CD8-positive, alpha-beta memory T cell (primary cell): ENCODE data around the gene PCDH20. TPM values are rescaled to one million over a fixed set of nuclear protein-coding genes. Genes with fewer than 3 reads are reported as not detected.

ENCODE experiments used
- CTCF ChIA-PET: fragments of 350-600 bp; sonication (Branson Sonifier 250); formaldehyde crosslinking; loops from one replicate; lab custom pipeline; 2021; ENCODE audit warnings: antibody characterized with exemption; lab: Charles Lee
- POLR2A ChIA-PET: fragments of 350-600 bp; sonication (Branson Sonifier 250); formaldehyde crosslinking; loops from one replicate; lab custom pipeline; 2021; ENCODE audit warnings: antibody characterized with exemption; lab: Charles Lee
- DNase-seq, 5 donors: peaks; one replicate each; pipeline versions ENCODE4 v3.0.0 to v3.0.0-alpha.2; 2020 to 2022; ENCODE audit warnings: mixed read lengths in 1 of 5
- H3K27ac ChIP-seq: one replicate; pipeline ENCODE4 v1.7.0; 2013; ENCODE audit warnings: low read depth, mild to moderate bottlenecking, low read length, moderate library complexity
- H3K27me3 ChIP-seq: 2 replicates; pipeline ENCODE4 v1.7.0; 2013; ENCODE audit warnings: low read length, mild to moderate bottlenecking; ENCODE audit not compliant: insufficient read depth, poor library complexity, severe bottlenecking
- H3K36me3 ChIP-seq: 2 replicates; pipeline ENCODE4 v1.7.0; 2013; ENCODE audit warnings: mild to moderate bottlenecking, low read length, moderate library complexity; ENCODE audit not compliant: insufficient read depth
- H3K4me1 ChIP-seq: 2 replicates; pipeline ENCODE4 v1.7.0; 2013; ENCODE audit warnings: mild to moderate bottlenecking, low read length, moderate library complexity; ENCODE audit not compliant: insufficient read depth
- H3K4me3 ChIP-seq: 2 replicates; pipeline ENCODE4 v1.7.0; 2013; ENCODE audit warnings: mild to moderate bottlenecking, low read length
- H3K9me3 ChIP-seq: 2 replicates; pipeline ENCODE4 v1.7.0; 2013; ENCODE audit warnings: mild to moderate bottlenecking, low read length
- H3K27ac Mint-ChIP-seq, 8 donors: one replicate each; pipeline ENCODE4 v1.8.0; 2020 to 2021; ENCODE audit warnings: mixed read lengths in 8 of 8, mild to moderate bottlenecking in 6 of 8, inconsistent platforms in 3 of 8, moderate library complexity in 3 of 8
- H3K27me3 Mint-ChIP-seq, 2 donors: one replicate each; pipeline ENCODE4 v1.8.0; 2020 to 2021; ENCODE audit warnings: mixed read lengths in 2 of 2, mild to moderate bottlenecking in 1 of 2, moderate library complexity in 1 of 2
- H3K36me3 Mint-ChIP-seq, 3 donors: one replicate each; pipeline ENCODE4 v1.8.0; 2020 to 2021; ENCODE audit warnings: mixed read lengths in 3 of 3, inconsistent platforms in 1 of 3, mild to moderate bottlenecking in 1 of 3
- H3K4me1 Mint-ChIP-seq, 3 donors: one replicate each; pipeline ENCODE4 v1.8.0; 2020 to 2021; ENCODE audit warnings: mixed read lengths in 3 of 3, inconsistent platforms in 1 of 3, mild to moderate bottlenecking in 1 of 3
- H3K4me3 Mint-ChIP-seq, 7 donors: one replicate each; pipeline ENCODE4 v1.8.0; 2020 to 2021; ENCODE audit warnings: mixed read lengths in 7 of 7, mild to moderate bottlenecking in 6 of 7, moderate library complexity in 4 of 7, inconsistent platforms in 2 of 7
- H3K9me3 Mint-ChIP-seq, 5 donors: one replicate each; pipeline ENCODE4 v1.8.0; 2020 to 2022; ENCODE audit warnings: mixed read lengths in 5 of 5, mild to moderate bottlenecking in 3 of 5, moderate library complexity in 2 of 5, inconsistent platforms in 1 of 5
- polyA plus RNA-seq: library from polyadenylated mRNA; unstranded; fragments of 300-500 nt; fragmentation: Illumina TruSeq; gene quantifications from one replicate; pipeline ENCODE4 v1.2.3, GENCODE V29; 2021
- total RNA-seq, 2 experiments: library from RNA; stranded (reverse); gene quantifications; one replicate each; pipeline ENCODE4 v1.2.3, GENCODE V29; 2021

PCDH20 gene
- total and polyA plus RNA-seq, 3 experiments from 2014 or later = not detected

DNA sequence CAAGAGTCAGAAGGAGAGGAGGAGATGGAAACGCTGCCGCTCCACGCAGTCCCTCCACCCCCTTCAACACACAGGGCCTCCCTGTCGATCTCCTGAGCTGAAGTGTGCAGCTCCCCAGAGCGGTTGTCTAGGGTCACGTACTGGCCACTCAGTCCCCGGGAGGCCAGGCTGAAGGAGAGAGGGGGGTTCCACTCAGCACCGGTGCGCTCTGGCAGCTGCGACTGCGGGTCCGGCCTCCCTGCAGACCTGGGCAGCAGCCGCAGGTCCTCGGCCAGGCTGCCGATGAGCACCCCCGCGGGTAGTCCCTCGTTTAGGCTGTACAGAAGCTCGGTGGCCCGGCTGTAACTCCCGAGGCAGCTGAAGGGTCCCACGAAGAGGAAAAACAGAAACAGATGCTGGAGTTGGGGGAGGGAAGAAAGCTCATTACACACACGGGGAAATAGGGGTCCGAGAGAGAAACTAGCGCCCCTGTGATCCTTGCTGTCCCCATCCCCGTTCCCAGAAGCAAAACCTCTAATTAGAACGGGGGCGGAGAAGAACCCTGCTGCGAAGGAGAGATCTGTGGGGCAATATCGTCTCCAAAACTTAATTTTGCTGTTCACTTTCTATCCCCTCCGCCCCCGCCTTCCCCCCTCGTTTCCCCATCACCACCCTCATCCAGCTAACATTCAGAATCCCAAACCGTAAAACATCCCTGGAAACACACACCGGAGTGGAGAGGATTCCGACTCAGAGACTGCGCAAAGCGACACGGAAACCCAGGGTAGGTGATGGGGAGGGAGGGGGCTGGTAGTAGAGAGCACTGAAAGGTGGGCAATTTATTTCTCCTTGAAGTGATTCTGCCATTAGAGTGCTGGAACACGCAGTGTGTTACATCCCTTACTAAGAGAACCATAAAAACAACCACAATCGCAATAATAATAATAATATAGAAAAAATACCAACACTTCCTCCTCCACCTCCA is 1.8 kb downstream of the PCDH20 start:
- Histone ChIP-seq H3K27ac (no peak overlapping the region), H3K4me3 (no peak overlapping the region), H3K27me3 (no peaks in the 10 kb centered on the region), H3K9me3 (no peaks in the 10 kb centered on the region), H3K4me1 (no peaks in the 10 kb centered on the region), H3K36me3 (no peaks in the 10 kb centered on the region)
- Mint-ChIP-seq H3K27ac (no peak overlapping the region), H3K4me1 (no peaks in the 10 kb centered on the region), H3K27me3 (peaks cover 8 to 21% of the 10 kb centered on the region in 2 donors), H3K4me3 (no peak overlapping the region), H3K36me3 (no peaks in the 10 kb centered on the region), H3K9me3 (peaks cover 0 to 28% (median 12%) of the 10 kb centered on the region in 5 donors)
- no peak for DNase-seq
- ChIA-PET CTCF (no interaction called here), POLR2A (no interaction called here)

DNA sequence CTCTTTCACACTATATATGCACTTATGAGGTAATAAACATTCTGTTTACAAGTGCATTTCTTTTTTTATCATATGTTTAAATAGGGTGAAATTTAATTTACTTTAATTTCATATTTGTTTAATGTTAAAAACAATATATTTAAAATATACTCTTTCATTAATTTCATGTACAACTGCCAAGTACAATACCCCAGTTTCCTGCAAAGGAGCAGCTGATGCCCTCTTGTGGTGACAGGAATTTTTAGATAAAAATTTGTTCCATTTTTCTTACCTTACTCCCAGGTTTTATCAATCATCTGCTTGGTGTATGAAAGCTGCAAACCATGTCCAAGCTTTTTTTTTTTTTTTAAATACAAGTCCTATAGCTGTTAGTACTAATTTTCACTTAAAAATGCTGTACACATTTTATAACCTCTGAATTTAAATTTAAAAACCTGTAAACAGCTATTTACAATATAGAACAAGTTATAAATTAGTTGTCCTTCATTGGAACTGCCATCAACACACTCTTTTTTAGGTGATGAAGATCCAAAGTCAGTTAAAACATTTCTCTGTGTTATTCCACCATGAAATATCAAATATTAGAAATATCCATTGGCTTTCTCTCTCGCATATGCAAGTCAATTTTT is 4.9 kb downstream of the PCDH20 start:
- peaks cover 8 to 14% of the 10 kb centered on the region in 2 donors for H3K27me3 Mint-ChIP-seq
- ChIA-PET CTCF (no interaction called here), POLR2A (no interaction called here)
- Histone ChIP-seq H3K4me1 (no peaks in the 10 kb centered on the region), H3K9me3 (no peaks in the 10 kb centered on the region), H3K36me3 (no peaks in the 10 kb centered on the region), H3K27ac (no peak overlapping the region), H3K27me3 (no peaks in the 10 kb centered on the region), H3K4me3 (no peak overlapping the region)
- DNase-seq = no peak
- peaks cover 3 to 19% (median 8%) of the 10 kb centered on the region in 5 donors for H3K9me3 Mint-ChIP-seq
- H3K4me3 Mint-ChIP-seq = no peak overlapping the region
- H3K27ac Mint-ChIP-seq = no peak overlapping the region
- no peaks in the 10 kb centered on the region for H3K4me1 Mint-ChIP-seq
- H3K36me3 Mint-ChIP-seq = no peaks in the 10 kb centered on the region

DNA sequence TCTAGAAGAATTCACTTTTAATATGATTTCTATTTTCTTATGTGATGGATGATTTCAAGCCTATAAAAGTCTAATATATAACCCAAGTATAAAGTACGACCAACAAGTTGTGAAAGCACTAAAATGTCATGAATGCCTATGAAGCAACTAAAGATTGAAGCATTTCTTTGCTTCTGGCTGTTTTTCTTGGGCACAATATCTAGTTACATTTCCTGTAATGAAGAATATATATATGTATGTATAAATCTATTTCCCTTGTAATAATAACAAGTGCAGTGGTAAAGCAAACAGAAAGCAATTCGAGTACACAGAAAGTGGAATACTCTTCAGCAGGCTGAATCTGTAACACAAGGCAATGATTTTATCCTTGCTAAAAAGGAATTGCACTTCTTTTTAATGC is 5.4 kb downstream of the PCDH20 start:
- ChIA-PET CTCF (no interaction called here), POLR2A (no interaction called here)
- H3K27me3 Mint-ChIP-seq = peaks cover 8 to 9% of the 10 kb centered on the region in 2 donors

DNA sequence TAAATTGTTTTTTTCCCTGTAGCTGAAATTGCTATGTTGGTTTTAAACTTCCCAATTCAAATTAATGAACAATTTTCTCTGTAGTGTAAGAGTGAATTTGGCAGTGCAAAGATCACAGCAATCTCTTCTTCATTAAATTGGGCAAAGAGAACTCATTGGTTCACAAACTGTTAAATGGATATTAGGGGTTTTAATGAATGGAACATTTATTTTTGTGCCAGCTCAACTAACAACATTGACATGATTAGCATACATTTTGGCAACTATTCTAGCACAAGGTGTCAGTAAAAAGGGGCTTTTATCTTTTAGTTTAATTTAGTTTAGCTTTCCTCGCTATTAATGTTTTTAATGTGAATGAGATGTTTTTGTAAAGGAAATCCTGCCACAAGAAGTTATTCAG is 7.1 kb downstream of the PCDH20 start:
- H3K36me3 Mint-ChIP-seq = no peaks in the 10 kb centered on the region
- H3K27ac ChIP-seq = no peak overlapping the region
- H3K4me1 ChIP-seq = no peaks in the 10 kb centered on the region
- H3K36me3 ChIP-seq = no peaks in the 10 kb centered on the region
- CTCF ChIA-PET = no interaction called here
- no peak overlapping the region for H3K27ac Mint-ChIP-seq
- peaks cover 0 to 10% (median 4%) of the 10 kb centered on the region in 5 donors for H3K9me3 Mint-ChIP-seq
- no peaks in the 10 kb centered on the region for H3K27me3 ChIP-seq
- POLR2A ChIA-PET = no interaction called here
- H3K4me1 Mint-ChIP-seq = no peaks in the 10 kb centered on the region
- no peak overlapping the region for H3K4me3 ChIP-seq
- no peaks in the 10 kb centered on the region for H3K9me3 ChIP-seq
- DNase-seq = no peak
- peaks cover 4 to 5% of the 10 kb centered on the region in 2 donors for H3K27me3 Mint-ChIP-seq
- no peak overlapping the region for H3K4me3 Mint-ChIP-seq

More for the DNA sequence above, 5.4 kb downstream of the PCDH20 start:
- Histone ChIP-seq H3K4me1 (no peaks in the 10 kb centered on the region), H3K27me3 (no peaks in the 10 kb centered on the region), H3K9me3 (no peaks in the 10 kb centered on the region), H3K27ac (no peak overlapping the region), H3K36me3 (no peaks in the 10 kb centered on the region), H3K4me3 (no peak overlapping the region)
- peaks cover 3 to 15% (median 8%) of the 10 kb centered on the region in 5 donors for H3K9me3 Mint-ChIP-seq
- no peaks in the 10 kb centered on the region for H3K4me1 Mint-ChIP-seq
- H3K36me3 Mint-ChIP-seq = no peaks in the 10 kb centered on the region
- H3K27ac Mint-ChIP-seq = no peak overlapping the region
- no peak overlapping the region for H3K4me3 Mint-ChIP-seq
- no peak for DNase-seq

DNA sequence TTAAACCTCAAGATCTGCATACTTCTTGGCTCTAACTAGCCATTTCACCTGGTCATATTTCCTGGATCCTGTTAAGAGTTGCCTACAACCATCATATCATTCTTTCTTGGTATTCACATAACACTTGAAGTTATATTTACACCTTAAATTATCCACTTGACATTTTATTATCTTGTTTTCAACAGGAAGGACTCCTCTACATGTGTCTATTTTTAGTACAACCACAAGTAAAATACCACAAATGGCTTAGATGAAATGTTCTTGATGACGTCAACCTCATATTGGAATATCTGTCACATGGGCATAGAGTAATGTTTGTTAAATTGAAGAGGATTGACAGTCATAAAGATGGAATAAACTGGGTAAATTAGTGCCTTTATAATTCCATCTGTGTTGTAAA is 9.4 kb downstream of the PCDH20 start:
- H3K9me3 Mint-ChIP-seq = peaks cover 0 to 19% (median under 1%) of the 10 kb centered on the region in 5 donors
- no peak overlapping the region for H3K4me3 Mint-ChIP-seq
- H3K4me1 ChIP-seq = no peaks in the 10 kb centered on the region
- CTCF ChIA-PET = no interaction called here
- no peaks in the 10 kb centered on the region for H3K9me3 ChIP-seq
- POLR2A ChIA-PET = no interaction called here
- no peaks in the 10 kb centered on the region for H3K4me1 Mint-ChIP-seq
- H3K36me3 ChIP-seq = no peaks in the 10 kb centered on the region
- H3K36me3 Mint-ChIP-seq = no peaks in the 10 kb centered on the region
- no peaks in the 10 kb centered on the region for H3K27me3 ChIP-seq
- no peaks in the 10 kb centered on the region for H3K27me3 Mint-ChIP-seq
- H3K4me3 ChIP-seq = no peak overlapping the region
- no peak overlapping the region for H3K27ac ChIP-seq
- DNase-seq = no peak
- no peak overlapping the region for H3K27ac Mint-ChIP-seq

DNA sequence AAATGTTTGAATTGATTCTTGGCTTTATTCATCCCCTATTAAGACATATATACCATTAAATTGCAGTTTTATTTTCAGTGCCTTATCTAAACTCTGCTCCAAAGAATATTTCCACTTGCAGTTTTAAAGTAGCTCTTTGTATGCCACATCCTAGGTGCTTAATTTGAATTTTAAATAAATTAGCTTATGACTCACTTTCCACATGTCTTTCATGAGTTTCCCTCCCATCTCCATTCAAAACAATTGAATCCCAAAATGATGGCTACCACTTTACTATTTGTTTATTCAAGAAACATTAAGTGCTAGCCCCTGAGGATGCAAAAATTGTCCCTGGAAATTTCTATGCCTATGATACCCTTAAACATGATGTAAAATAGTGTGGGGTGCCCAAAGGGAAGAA is 19.5 kb downstream of the PCDH20 start:
- Histone ChIP-seq H3K27ac (no peak overlapping the region), H3K4me1 (no peaks in the 10 kb centered on the region), H3K4me3 (no peak overlapping the region), H3K36me3 (no peaks in the 10 kb centered on the region), H3K27me3 (no peaks in the 10 kb centered on the region), H3K9me3 (no peaks in the 10 kb centered on the region)
- Mint-ChIP-seq H3K4me1 (no peaks in the 10 kb centered on the region), H3K27me3 (no peaks in the 10 kb centered on the region), H3K27ac (no peak overlapping the region), H3K36me3 (no peaks in the 10 kb centered on the region), H3K9me3 (peaks cover 6 to 29% (median 14%) of the 10 kb centered on the region in 5 donors), H3K4me3 (no peak overlapping the region)
- DNase-seq = no peak
- POLR2A ChIA-PET = no interaction called here
- CTCF ChIA-PET = no interaction called here

DNA sequence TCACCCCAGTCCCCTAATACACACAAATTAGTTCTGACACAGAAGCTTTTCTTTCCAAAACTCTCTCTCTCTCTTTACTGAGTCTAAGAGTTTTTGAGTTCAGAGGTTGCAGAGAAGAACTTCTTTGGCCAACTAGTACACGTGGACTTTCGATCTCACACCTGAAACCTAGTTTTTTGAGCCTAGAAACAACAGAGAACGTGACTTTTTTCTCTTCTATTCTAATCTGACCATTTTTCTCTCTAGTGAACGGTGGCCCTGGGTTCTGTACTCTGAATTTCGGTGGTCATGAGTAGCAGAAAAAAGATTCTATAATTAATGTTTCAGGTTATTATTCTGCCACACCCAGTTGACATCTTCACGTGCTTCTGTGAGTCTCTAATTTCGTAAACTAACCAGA is 24.2 kb downstream of the PCDH20 start:
- CTCF ChIA-PET = no interaction called here

DNA sequence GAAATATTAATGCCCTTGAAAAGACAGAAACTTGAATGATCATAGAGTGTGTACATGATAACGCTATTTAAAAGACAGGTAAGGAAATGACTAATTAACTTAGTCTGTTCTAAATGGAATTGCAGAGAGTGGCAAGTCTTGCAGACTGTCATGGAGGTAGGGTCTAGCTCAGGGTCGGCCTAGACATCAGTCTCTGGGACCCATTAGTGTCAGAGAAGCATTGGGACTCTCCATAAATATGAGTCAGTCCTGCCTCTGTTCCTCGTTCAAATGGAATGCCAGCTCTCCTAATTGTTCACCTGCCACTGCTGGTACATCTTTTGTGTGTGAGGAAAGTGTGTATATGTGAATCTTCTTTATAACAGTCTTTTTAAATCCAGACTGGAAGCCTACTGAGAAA is 28.0 kb downstream of the PCDH20 start:
- DNase-seq = no peak
- peaks cover 0 to 9% (median 5%) of the 10 kb centered on the region in 5 donors for H3K9me3 Mint-ChIP-seq
- H3K36me3 ChIP-seq = no peaks in the 10 kb centered on the region
- no peaks in the 10 kb centered on the region for H3K4me1 ChIP-seq
- H3K27ac ChIP-seq = no peak overlapping the region
- H3K4me3 Mint-ChIP-seq = no peak overlapping the region
- no peaks in the 10 kb centered on the region for H3K9me3 ChIP-seq
- H3K4me1 Mint-ChIP-seq = no peaks in the 10 kb centered on the region
- no peak overlapping the region for H3K27ac Mint-ChIP-seq
- H3K27me3 ChIP-seq = no peaks in the 10 kb centered on the region
- ChIA-PET CTCF (no interaction called here), POLR2A (no interaction called here)
- no peaks in the 10 kb centered on the region for H3K27me3 Mint-ChIP-seq
- H3K36me3 Mint-ChIP-seq = no peaks in the 10 kb centered on the region
- no peak overlapping the region for H3K4me3 ChIP-seq

More for the DNA sequence above, 24.2 kb downstream of the PCDH20 start:
- Histone ChIP-seq H3K27me3 (no peaks in the 10 kb centered on the region), H3K27ac (no peak overlapping the region), H3K9me3 (no peaks in the 10 kb centered on the region), H3K4me3 (no peak overlapping the region), H3K36me3 (no peaks in the 10 kb centered on the region), H3K4me1 (no peaks in the 10 kb centered on the region)
- Mint-ChIP-seq H3K9me3 (peaks cover 7 to 14% (median 8%) of the 10 kb centered on the region in 5 donors), H3K27ac (no peak overlapping the region), H3K4me1 (no peaks in the 10 kb centered on the region), H3K36me3 (no peaks in the 10 kb centered on the region), H3K27me3 (no peaks in the 10 kb centered on the region), H3K4me3 (no peak overlapping the region)
- DNase-seq = no peak
- POLR2A ChIA-PET = no interaction called here
